ENCODE measurements around the gene NBR1.
"Not testable (repeated sequence)": the region's sequence is repeated elsewhere in the genome, so short reads cannot be mapped to it uniquely, and the experiment has no call there.

Gene NBR1, protein sequence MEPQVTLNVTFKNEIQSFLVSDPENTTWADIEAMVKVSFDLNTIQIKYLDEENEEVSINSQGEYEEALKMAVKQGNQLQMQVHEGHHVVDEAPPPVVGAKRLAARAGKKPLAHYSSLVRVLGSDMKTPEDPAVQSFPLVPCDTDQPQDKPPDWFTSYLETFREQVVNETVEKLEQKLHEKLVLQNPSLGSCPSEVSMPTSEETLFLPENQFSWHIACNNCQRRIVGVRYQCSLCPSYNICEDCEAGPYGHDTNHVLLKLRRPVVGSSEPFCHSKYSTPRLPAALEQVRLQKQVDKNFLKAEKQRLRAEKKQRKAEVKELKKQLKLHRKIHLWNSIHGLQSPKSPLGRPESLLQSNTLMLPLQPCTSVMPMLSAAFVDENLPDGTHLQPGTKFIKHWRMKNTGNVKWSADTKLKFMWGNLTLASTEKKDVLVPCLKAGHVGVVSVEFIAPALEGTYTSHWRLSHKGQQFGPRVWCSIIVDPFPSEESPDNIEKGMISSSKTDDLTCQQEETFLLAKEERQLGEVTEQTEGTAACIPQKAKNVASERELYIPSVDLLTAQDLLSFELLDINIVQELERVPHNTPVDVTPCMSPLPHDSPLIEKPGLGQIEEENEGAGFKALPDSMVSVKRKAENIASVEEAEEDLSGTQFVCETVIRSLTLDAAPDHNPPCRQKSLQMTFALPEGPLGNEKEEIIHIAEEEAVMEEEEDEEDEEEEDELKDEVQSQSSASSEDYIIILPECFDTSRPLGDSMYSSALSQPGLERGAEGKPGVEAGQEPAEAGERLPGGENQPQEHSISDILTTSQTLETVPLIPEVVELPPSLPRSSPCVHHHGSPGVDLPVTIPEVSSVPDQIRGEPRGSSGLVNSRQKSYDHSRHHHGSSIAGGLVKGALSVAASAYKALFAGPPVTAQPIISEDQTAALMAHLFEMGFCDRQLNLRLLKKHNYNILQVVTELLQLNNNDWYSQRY

DNA sequence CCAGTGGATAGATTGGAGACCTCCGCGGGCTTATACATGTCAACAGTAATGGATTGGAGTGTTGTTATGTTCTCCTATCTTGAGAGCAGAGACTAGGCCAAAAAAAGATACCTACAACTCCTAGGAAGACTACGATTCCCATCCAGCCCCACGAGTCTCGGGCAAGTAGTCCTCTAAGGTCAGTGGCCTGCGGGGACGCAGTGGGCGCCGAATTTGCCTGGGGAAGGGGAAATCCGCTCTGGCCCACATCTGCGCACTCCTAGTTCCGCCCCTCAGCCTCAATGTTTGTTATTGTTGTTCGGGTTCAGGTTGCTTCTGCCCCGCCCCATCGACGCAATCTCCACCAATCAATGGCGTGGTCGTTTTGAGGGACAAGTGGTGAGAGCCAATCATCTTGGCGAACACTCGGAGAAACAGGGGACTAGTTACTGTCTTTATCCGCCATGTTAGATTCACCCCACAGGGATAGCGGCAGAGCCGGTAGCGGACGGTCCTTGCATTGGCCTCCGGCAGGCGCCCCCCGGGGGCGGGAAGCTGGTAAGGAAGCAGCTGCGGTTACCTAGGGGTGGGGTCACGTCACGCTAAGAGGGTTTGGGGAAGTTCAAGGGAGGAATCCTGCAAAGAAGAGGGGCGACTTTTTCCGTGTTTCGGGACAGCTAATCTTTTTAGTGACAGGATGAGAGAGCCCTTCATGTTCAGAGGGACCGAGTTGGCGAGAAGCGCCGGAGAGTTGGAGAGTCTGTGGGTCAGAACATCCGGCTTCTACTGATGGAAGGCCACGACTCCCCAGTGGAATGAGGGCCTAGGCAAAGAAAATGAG lies at the start of gene NBR1:
Gene NBR1, plus strand, starts transcription at position 449 of the 820 bp plus-strand sequence. CDS start 4,586 bp downstream, outside the sequence.
- peak; percentile 99 for DNase-seq

GRCh38 chr17:43125133-43125966 lies 45.7 kb upstream of the NBR1 start, which contains the start of gene BRCA1:
BRCA1 (minus strand) TSS chr17:43125364; CDS start chr17:43124096, 1,268 bp downstream.
- peak; percentile 100 for DNase-seq

DNA sequence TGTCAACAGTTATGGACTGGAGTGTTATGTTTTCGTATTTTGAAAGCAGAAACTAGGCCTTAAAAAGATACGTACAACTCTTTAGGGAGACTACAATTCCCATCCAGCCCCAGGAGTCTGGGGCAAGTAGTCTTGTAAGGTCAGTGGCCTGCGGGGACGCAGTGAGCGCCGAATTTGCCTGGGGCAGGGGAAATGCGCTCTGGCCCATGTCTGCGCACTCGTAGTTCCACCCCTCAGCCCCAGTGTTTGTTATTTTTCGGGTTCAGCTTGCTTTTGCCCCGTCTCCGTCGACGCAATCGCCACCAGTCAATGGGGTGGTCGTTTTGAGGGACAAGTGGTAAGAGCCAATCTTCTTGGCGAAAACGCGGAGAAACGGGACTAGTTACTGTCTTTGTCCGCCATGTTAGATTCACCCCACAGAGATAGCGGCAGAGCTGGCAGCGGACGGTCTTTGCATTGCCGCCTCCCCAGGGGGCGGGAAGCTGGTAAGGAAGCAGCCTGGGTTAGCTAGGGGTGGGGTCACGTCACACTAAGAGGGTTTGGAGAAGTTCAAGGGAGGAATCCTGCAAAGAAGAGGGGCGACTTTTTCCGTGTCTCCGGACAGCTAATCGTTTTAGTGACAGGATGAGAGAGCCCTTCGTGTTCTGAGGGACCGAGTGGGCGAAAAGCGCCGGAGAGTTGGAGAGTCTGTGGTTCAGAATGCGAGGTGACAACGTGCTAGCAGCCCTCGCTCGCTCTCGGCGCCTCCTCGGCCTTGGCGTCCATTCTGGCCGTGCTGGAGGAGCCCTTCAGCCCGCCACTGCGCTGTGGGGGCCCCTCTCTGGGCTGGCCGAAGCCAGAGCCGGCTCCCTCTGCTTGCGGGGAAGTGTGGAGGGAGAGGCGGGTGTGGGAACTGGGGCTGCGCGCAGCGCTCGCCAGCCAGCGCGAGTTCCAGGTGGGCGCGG lies 44.8 kb upstream of the NBR1 start:
- peak; percentile 37 for DNase-seq

GRCh38 chr17:43126911-43127290 lies 44.1 kb upstream of the NBR1 start:
- no peak for DNase-seq

DNA sequence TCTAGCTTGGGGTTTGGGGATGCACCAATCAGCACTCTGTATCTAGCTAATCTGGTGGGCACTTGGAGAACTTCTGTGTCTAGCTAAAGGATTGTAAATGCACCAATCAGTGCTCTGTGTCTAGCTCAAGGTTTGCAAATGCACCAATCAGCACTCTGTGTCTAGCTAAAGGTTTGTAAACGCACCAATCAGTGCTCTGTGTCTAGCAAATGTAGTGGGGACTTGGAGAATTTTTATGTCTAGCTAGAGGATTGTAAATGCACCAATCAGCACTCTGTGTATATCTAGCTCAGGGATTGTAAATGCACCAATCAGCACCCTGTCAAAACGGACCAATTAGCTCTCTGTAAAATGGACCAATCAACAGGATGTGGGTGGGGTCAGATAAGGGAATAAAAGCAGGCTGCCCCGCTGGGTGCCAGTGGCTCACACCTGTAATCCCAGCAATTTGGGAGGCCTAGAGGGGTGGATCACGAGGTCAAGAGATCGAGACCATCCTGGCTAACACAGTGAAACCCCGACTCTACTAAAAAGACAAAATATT lies 43.6 kb upstream of the NBR1 start:
- not testable (repeated sequence) for DNase-seq

DNA sequence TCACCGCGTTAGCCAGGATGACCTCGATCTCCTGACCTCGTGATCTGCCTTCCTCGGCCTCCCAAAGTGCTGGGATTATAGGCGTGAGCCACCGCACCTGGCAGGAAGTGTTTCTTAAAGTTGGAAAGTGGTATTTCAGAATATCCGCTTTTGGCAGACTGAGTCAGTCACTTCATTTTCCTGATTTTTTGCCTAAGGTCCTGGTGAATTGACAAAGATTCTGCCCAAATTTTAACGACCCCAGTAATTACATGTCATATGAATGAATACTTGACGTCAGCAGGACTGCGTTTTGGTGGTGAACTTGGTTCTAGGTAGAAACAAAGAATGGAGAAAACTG lies 41.4 kb upstream of the NBR1 start:
- no peak for DNase-seq

- no peak for DNase-seq
These were observed 38.9 kb upstream of the NBR1 start for GRCh38 chr17:43132117-43132516.

GRCh38 chr17:43133439-43133838 lies 37.6 kb upstream of the NBR1 start:
- not testable (repeated sequence) for DNase-seq

- no peak for DNase-seq
These were observed 36.1 kb upstream of the NBR1 start for GRCh38 chr17:43134774-43135453.

DNA sequence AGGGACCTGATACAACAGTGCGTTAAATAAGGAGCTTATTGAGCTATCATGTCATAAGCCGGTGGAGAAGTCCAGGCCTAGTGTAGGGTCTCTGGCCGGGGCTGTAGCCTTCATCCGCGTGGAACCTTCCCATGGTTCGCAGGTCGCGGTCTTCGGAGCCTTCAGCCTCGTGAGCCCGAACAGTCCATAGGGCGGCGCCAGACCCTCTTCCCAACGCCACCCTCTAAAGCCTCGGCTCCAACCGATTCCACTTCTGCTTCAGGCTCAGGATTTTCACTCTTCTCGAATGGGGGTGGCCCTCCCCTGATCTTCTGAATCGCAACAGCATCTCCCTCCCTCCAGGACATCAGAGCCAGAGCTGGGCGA lies 35.6 kb upstream of the NBR1 start:
- no peak for DNase-seq

- DNase-seq = peak; percentile 27
These were observed 34.4 kb upstream of the NBR1 start for GRCh38 chr17:43136574-43136973.

DNA sequence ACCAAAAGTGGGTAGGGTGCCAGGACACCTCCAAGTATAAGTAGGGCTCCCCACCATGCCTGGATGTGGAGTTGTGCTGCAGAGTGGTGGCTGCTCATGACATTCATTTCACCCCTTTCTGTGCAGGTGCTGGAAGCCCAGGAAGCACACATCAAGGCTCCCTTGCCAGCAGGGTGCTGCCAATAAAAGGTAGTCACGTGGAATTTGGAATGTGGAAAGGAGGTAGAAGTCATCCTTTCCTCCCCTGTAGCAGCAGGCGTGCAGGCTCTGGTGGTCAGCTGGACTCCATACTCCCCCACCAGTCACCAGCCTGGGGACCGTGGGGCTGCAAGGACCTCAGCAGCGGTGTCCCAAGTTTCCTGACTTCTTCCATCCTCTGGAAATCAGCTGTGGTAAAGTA lies 32.5 kb upstream of the NBR1 start:
- not testable (repeated sequence) for DNase-seq

DNA sequence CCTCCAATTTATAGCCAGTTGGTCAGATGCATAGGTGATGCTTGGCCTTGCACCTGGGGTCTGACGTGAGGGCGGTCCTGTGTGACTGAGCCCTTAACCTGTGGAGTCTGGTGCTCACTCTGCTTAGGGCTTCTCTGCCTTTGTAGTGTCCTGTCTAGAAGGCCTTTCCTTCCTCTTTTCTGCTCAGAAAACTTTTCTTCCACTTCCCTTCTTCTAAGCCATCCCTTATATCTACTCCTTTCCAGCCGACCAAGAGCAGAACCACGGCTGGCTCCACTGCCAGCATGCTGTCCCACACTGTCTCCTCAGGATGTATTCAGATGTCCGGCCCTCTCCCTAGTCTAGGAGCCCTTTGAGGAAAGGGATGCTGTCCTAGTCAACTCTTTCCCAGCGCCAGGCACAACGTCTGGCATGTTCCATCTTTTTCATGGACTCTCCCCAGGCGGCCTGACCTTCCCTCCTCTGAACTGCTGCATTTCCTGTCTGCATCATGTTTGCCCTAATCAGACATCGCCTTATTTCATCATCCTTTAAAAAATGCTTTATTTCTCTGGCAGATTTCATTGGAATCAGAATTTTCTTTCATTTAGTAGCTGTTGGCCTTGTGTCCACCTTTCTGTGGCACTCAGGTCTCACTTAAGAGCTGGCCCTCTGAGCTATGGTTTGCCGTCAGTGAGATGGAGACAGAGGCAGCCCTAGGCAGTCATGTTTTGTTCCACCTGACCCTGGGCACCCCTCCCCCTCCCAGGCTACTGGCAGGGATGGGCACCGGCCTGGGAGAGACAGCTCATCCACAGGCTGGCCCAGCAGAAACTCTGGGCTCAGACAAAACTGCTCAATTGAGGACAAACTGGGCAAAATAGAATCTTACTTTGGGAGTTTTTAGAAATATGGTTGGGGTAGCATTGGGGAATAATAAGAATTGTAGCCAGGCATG lies 30.4 kb upstream of the NBR1 start:
- peak; percentile 55 for DNase-seq

GRCh38 chr17:43142153-43142552 lies 28.9 kb upstream of the NBR1 start:
- no peak for DNase-seq

DNA sequence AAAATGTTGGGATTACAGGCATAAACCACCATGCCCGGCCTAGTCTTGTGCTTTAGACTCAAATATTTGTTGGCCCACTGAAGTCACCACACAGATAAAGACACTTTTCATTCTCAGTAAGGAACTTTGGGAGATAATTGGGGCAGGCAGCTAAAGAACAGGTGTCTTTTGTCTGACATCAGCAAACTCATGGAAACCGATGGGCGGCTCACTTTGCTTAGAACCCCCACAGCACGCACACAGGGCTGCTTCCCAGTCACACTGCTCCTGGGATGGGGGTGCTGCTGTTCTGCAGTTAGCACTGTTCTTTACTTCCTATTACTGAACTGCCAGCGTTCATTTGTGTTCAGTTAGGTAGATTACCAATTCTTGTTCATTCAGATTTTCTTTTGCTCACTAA lies 27.8 kb upstream of the NBR1 start:
- DNase-seq = no peak

DNA sequence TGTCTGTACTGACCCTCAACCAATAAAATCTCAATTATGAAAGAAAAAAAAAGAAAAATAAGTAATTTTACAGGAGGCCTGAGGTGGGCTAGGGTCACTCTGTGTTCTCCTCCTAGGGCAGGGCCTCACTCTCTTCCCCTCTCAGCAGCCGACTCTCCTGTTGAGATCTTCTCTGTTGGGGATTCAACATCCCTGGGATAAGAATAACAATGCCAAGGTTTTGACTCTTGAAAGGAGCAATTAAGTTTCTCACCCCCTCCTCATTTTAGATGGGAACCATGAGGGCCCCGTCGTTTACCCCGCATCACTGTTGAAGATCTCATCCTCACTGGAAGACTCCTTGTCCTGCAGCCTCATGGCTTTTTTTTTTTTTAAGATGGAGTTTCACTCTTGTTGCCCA lies 24.4 kb upstream of the NBR1 start:
- no peak for DNase-seq

GRCh38 chr17:43151880-43152456 lies 19.0 kb upstream of the NBR1 start:
- DNase-seq = no peak

DNA sequence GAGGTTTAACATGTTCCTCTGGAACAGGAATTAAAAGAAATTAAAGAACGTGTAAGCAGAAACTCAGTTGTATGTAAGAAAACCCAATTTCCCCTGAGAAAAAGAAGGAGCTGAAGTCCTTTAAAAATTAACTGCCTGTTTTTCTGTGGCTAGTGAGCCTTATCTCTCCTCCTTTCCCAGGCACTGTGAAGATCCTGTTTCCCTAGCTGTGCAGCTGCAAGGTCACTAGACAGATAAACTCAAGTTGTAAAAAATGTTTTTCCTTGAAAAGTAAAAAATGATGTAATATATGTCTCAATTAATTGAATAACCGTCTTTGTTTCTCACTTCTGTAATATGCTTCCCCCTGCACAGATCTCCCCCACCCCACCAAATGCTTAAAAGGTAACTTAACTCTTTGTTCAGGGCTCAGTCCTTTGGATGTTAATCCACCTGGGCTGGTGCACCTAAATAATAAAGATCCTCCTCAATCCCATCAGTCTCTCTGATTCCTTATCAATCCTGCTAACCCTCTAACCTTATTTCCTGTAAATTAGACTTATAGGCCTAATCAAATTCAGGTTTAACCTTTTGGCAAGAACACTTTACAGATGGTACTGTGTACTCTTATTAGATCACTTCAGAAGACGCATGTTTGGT lies 17.7 kb upstream of the NBR1 start:
- DNase-seq = peak; percentile 67

Measured in hematopoietic multipotent progenitor cell treated with erythropoietin and hydrocortisone succinate and interleukin-3 and kit ligand, for 4 days (in vitro differentiated cells).